WTC11 (cell line): ENCODE results near the gene CROCC2.

Source experiments
- SP1 ChIP-seq: sonication (generic); formaldehyde crosslinking; conservative IDR thresholded peaks from 2 replicates; pipeline ENCODE4 v1.8.1; 2022; ENCODE audit warnings: missing genetic modification reagents
- TF ChIP-seq, protein P1 (sequence below): sonication (generic); formaldehyde crosslinking; IDR thresholded peaks from 2 replicates; pipeline ENCODE4 v1.8.1; 2023; ENCODE audit warnings: mild to moderate bottlenecking, moderate library complexity, missing genetic modification reagents
- TF ChIP-seq, protein P2 (sequence below): fragments of 250-450 bp; sonication (Bioruptor Pico); IDR thresholded peaks from 2 replicates; pipeline ENCODE4 v2.1.2; 2022; ENCODE audit warnings: mild to moderate bottlenecking, moderate library complexity

- TF ChIP-seq, protein P1, sequence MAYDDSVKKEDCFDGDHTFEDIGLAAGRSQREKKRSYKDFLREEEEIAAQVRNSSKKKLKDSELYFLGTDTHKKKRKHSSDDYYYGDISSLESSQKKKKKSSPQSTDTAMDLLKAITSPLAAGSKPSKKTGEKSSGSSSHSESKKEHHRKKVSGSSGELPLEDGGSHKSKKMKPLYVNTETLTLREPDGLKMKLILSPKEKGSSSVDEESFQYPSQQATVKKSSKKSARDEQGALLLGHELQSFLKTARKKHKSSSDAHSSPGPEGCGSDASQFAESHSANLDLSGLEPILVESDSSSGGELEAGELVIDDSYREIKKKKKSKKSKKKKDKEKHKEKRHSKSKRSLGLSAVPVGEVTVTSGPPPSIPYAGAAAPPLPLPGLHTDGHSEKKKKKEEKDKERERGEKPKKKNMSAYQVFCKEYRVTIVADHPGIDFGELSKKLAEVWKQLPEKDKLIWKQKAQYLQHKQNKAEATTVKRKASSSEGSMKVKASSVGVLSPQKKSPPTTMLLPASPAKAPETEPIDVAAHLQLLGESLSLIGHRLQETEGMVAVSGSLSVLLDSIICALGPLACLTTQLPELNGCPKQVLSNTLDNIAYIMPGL: no peak
- no peak for TF ChIP-seq SP1 (CRISPR knock-in tag)
- TF ChIP-seq, protein P2, sequence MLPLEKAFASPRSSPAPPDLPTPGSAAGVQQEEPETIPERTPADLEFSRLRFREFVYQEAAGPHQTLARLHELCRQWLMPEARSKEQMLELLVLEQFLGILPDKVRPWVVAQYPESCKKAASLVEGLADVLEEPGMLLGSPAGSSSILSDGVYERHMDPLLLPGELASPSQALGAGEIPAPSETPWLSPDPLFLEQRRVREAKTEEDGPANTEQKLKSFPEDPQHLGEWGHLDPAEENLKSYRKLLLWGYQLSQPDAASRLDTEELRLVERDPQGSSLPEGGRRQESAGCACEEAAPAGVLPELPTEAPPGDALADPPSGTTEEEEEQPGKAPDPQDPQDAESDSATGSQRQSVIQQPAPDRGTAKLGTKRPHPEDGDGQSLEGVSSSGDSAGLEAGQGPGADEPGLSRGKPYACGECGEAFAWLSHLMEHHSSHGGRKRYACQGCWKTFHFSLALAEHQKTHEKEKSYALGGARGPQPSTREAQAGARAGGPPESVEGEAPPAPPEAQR (CRISPR knock-in tag): no peak
Observed at GRCh38 chr2:240913810-240914644, 7.9 kb downstream of the CROCC2 start.
